Stimulated activated naive CD8-positive, alpha-beta T cell treated with anti-CD3 and anti-CD28 coated beads, Interleukin-15, amount 100 ng/mL, for 72 hours (primary cell): Measurements from ENCODE around the gene HIBADH.

Experiments used
- ATAC-seq: fragments of 150-1000 bp; cut with Tn5 transposase; 2 replicates; pipeline ENCODE4 v1.10.0; 2021; ENCODE audit warnings: mild to moderate bottlenecking, moderate library complexity
- DNase-seq, 2 donors: peaks; one replicate each; pipeline ENCODE4 v3.0.0; 2021 to 2022
- H3K27ac Mint-ChIP-seq, 2 donors: one replicate each; pipeline ENCODE4 v1.8.0; 2022; ENCODE audit warnings: mild to moderate bottlenecking in 2 of 2, mixed read lengths in 2 of 2, moderate library complexity in 2 of 2
- H3K27me3 Mint-ChIP-seq: one replicate; pipeline ENCODE4 v1.8.0; 2022; ENCODE audit warnings: mixed read lengths
- H3K4me1 Mint-ChIP-seq: one replicate; pipeline ENCODE4 v1.8.0; 2022; ENCODE audit warnings: mild to moderate bottlenecking, mixed read lengths
- H3K4me3 Mint-ChIP-seq, 2 donors: one replicate each; pipeline ENCODE4 v1.8.0; 2022; ENCODE audit warnings: mild to moderate bottlenecking in 2 of 2, mixed read lengths in 2 of 2, moderate library complexity in 1 of 2
- H3K9me3 Mint-ChIP-seq, 2 donors: one replicate each; pipeline ENCODE4 v1.8.0; 2022; ENCODE audit warnings: mixed read lengths in 2 of 2

HIBADH gene

GRCh38 chr7:27662490-27663205, at the start of gene HIBADH:
Gene HIBADH (minus strand): TSS chr7:27662883. CDS start chr7:27662788, 95 bp downstream.
- Mint-ChIP-seq H3K9me3 (no peaks in the 10 kb centered on the region), H3K27me3 (no peaks in the 10 kb centered on the region), H3K4me3 (peak within 1 kb of the TSS; percentile 81 to 85), H3K4me1 (peaks cover 5% of the 10 kb centered on the region), H3K27ac (peak within 1 kb of the TSS; percentile 88 to 89)
- peak; percentile 91 to 95 for DNase-seq
- ATAC-seq, result peak; percentile 99

DNA sequence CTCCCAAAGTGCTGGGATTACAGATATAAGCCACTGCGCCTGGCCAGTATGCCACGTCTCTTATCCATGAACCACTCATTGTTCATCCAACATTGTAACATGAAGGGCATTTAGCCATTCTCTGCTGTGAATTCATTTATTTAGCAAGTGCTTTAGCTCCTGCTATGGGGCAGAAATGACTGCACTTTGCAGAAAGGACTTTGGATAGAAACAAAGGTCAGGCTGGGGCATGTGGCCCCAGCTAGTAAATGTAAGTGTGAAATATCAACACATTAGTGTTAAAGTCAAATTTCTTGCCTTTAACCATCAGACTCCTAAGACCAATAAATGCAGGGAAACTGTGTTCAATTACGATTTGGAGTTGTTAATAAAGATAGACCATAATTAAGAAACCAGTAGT, 49.5 kb upstream of the HIBADH start:
- H3K27me3 Mint-ChIP-seq, result peaks cover 20% of the 10 kb centered on the region
- peaks cover 4 to 8% of the 10 kb centered on the region in 2 donors for H3K9me3 Mint-ChIP-seq
- no peak overlapping the region for H3K27ac Mint-ChIP-seq
- no peak overlapping the region for H3K4me3 Mint-ChIP-seq
- DNase-seq, result no peak
- ATAC-seq, result no peak
- peaks cover 5% of the 10 kb centered on the region for H3K4me1 Mint-ChIP-seq

GRCh38 chr7:27709137-27710075, 46.7 kb upstream of the HIBADH start:
- Mint-ChIP-seq H3K27ac (no peak overlapping the region), H3K4me3 (no peak overlapping the region), H3K4me1 (peaks cover 5% of the 10 kb centered on the region), H3K9me3 (peaks cover 4 to 8% of the 10 kb centered on the region in 2 donors), H3K27me3 (peaks cover 18% of the 10 kb centered on the region)
- ATAC-seq (peak; percentile 50), DNase-seq (no peak)

DNA sequence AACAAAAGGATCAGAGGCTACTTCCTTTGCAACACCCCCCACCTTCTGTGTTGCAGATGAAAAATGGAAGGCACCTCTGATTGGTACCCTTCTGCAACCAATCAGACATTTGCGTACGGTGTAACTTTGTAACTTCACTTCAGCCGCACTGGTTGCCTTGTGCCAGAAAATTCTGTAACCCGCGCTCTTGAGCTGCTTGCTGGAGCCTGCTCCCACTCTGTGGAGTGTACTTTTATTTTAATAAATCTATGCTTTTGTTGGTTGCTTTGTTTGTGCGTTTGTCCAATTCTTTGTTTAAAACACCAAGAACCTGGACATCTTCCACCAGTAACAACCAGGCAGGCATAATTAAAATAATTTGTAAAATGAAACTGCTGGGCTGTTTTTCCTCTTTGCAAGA, 45.8 kb upstream of the HIBADH start:
- no peak for DNase-seq
- H3K9me3 Mint-ChIP-seq, result peaks cover 4 to 7% of the 10 kb centered on the region in 2 donors
- H3K27ac Mint-ChIP-seq, result no peak overlapping the region
- no peak for ATAC-seq
- H3K27me3 Mint-ChIP-seq, result peaks cover 19% of the 10 kb centered on the region
- H3K4me3 Mint-ChIP-seq, result no peak overlapping the region
- peaks cover 5% of the 10 kb centered on the region for H3K4me1 Mint-ChIP-seq

GRCh38 chr7:27705200-27705594, 42.5 kb upstream of the HIBADH start:
- peaks cover 20% of the 10 kb centered on the region for H3K27me3 Mint-ChIP-seq
- H3K4me1 Mint-ChIP-seq, result peaks cover 5% of the 10 kb centered on the region
- no peak for ATAC-seq
- no peak for DNase-seq
- no peaks in the 10 kb centered on the region for H3K9me3 Mint-ChIP-seq
- no peak overlapping the region for H3K27ac Mint-ChIP-seq
- no peak overlapping the region for H3K4me3 Mint-ChIP-seq

DNA sequence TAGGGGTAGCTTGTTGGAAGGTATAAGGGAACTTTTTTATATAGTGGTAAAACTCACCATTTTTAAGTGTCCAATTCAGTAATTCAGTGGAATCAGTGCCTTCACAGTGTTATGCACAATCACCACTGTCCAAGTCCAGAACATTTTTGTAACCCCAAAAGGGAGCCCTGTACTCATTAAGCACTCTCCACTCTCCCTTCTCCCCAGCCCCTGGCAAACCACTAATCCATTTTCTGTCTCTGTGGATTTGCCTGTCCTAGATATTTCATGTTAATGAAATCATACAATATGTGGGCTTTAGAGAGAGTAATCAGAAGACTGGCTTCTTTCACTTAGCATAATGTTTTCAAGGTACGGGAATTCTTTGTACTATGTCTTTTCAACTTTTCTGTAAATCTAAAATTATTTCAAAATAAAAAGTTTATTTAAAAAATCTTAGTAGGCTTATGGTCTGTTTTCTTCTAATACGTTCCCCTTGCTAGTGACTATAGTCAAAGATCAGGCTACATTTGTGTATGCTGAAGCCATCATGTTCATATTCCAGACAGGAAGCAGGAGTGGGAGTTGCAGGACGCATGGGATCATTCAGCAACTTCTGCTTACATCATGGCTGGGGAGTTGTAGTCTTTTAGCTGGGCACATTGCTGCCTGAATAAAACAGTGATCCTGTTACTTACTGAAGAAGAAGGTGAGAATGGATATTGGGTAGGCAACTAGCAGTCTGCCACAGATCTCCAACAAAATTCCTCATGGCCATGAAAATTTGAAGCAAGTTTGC, 41.9 kb upstream of the HIBADH start:
- Mint-ChIP-seq H3K27me3 (peaks cover 20% of the 10 kb centered on the region), H3K4me1 (peaks cover 3% of the 10 kb centered on the region), H3K9me3 (no peaks in the 10 kb centered on the region), H3K27ac (no peak overlapping the region), H3K4me3 (no peak overlapping the region)
- DNase-seq, result no peak
- ATAC-seq, result no peak

- H3K9me3 Mint-ChIP-seq, result no peaks in the 10 kb centered on the region
- H3K27ac Mint-ChIP-seq, result no peak overlapping the region
- ATAC-seq (no peak), DNase-seq (no peak)
- H3K27me3 Mint-ChIP-seq, result peaks cover 20% of the 10 kb centered on the region
- peaks cover under 1% of the 10 kb centered on the region for H3K4me1 Mint-ChIP-seq
- H3K4me3 Mint-ChIP-seq, result no peak overlapping the region
Measured at GRCh38 chr7:27703181-27703580, 40.5 kb upstream of the HIBADH start.

DNA sequence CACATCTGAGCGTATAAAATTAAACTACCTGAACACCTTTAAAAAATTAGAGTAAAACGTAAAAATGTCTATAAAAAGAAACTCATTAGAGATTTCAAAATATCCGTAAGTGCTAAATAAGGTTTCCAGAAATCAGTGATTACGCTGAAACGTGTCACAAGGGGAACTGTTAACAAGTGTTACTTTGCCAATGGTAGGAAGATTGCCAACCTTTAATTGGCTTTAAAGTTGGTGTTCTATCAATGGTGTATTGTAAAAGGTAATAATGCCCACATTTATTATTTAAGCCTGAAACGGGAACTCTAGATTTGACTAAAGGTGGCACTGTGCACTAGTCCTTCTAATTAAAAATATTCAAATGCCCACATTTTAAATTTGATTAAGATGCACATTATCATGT, 37.8 kb upstream of the HIBADH start:
- H3K27ac Mint-ChIP-seq, result no peak overlapping the region
- H3K4me1 Mint-ChIP-seq, result peaks cover 6% of the 10 kb centered on the region
- ATAC-seq (no peak), DNase-seq (no peak)
- H3K27me3 Mint-ChIP-seq, result peaks cover 18% of the 10 kb centered on the region
- no peaks in the 10 kb centered on the region for H3K9me3 Mint-ChIP-seq
- H3K4me3 Mint-ChIP-seq, result no peak overlapping the region

- DNase-seq, result no peak
- no peak overlapping the region for H3K27ac Mint-ChIP-seq
- H3K9me3 Mint-ChIP-seq, result no peaks in the 10 kb centered on the region
- ATAC-seq, result no peak
- H3K4me3 Mint-ChIP-seq, result no peak overlapping the region
- peaks cover 11% of the 10 kb centered on the region for H3K27me3 Mint-ChIP-seq
- H3K4me1 Mint-ChIP-seq, result peaks cover 6% of the 10 kb centered on the region
Measured at GRCh38 chr7:27699751-27700150, 37.1 kb upstream of the HIBADH start.

DNA sequence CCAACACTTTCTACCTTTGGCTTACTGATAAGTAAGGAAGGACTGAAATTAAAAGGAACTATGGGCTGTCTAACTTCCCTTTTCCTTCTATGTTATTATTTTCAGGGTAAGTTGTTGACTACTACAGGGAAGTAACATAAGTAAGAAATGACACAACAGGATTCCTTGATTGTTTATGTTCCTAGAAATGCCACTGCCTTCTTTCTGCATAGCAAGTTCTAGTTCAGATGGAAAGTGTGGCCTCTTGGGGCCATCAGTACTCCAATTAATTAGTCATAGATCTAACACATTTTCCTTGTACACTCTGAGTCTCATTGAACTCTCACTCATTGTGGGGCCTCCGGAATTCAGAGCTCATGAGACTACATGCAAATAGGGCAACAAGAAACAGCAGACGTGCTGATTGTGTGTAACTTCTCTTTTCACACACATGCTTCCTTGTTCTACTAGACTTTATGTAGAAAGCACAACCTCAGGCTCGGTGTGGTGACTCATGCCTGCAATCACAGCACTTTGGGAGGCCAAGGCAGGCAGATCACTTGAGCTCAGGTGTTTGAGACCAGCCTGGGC, 35.3 kb upstream of the HIBADH start:
- peaks cover 6% of the 10 kb centered on the region for H3K4me1 Mint-ChIP-seq
- DNase-seq, result no peak
- H3K9me3 Mint-ChIP-seq, result no peaks in the 10 kb centered on the region
- no peak overlapping the region for H3K27ac Mint-ChIP-seq
- no peaks in the 10 kb centered on the region for H3K27me3 Mint-ChIP-seq
- no peak overlapping the region for H3K4me3 Mint-ChIP-seq
- ATAC-seq, result no peak

DNA sequence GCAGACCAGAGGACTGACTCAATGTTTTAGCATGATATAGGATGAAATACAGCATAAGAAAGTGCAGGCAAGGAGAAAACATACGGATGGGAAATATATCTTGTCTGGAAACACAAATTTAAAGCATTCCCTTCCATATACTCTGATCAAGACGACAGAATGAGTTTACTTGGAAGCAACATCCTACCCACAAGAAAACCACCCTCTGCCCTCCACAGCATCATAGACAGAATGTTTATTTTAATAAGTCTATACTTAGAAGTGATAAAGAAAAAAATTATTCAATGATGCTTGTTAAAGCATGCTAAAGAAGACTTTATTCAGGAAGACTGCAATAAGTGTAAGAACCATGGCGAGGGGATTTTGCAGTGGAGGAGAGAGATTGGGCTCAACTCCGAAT, 32.4 kb upstream of the HIBADH start:
- H3K4me1 Mint-ChIP-seq, result peaks cover 6% of the 10 kb centered on the region
- ATAC-seq, result no peak

GRCh38 chr7:27693794-27694193, 31.1 kb upstream of the HIBADH start:
- Mint-ChIP-seq H3K27ac (no peak overlapping the region), H3K4me1 (peaks cover 6% of the 10 kb centered on the region), H3K27me3 (peaks cover 7% of the 10 kb centered on the region), H3K9me3 (no peaks in the 10 kb centered on the region), H3K4me3 (no peak overlapping the region)
- DNase-seq (no peak), ATAC-seq (no peak)

More for the DNA sequence above, 32.4 kb upstream of the HIBADH start:
- H3K4me3 Mint-ChIP-seq, result no peak overlapping the region
- H3K9me3 Mint-ChIP-seq, result no peaks in the 10 kb centered on the region
- H3K27ac Mint-ChIP-seq, result no peak overlapping the region
- no peak for DNase-seq
- no peaks in the 10 kb centered on the region for H3K27me3 Mint-ChIP-seq

GRCh38 chr7:27690649-27691048, 28.0 kb upstream of the HIBADH start:
- H3K27me3 Mint-ChIP-seq, result peaks cover 16% of the 10 kb centered on the region
- H3K4me3 Mint-ChIP-seq, result no peak overlapping the region
- no peaks in the 10 kb centered on the region for H3K9me3 Mint-ChIP-seq
- ATAC-seq, result no peak
- H3K27ac Mint-ChIP-seq, result no peak overlapping the region
- no peaks in the 10 kb centered on the region for H3K4me1 Mint-ChIP-seq
- DNase-seq, result no peak

GRCh38 chr7:27689591-27690164, 27.0 kb upstream of the HIBADH start:
- DNase-seq (peak in 1 of 2 donors; percentile 15), ATAC-seq (peak; percentile 88)
- Mint-ChIP-seq H3K27ac (peak overlapping the region in 1 of 2 donors; percentile 63), H3K9me3 (no peaks in the 10 kb centered on the region), H3K27me3 (peaks cover 16% of the 10 kb centered on the region), H3K4me1 (no peaks in the 10 kb centered on the region), H3K4me3 (no peak overlapping the region)

DNA sequence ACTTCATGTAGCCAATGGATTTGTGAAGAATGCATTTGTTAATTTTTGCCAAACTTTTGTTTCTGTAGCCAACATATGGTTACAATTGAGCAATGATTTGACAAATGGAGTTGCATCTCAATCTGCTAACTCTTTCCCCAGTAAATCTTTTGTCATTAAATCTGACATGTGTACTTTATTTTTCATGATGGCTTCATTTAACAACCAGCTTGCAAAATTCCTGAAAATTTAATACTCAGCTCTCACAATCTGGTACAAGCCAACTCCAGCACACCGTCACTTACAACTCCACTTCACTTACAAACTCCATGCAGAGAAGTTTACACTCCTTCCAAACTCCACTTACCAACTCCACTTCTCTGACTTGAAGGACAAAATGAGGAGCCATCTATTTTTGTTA, 26.5 kb upstream of the HIBADH start:
- DNase-seq, result no peak
- H3K27ac Mint-ChIP-seq, result peak overlapping the region in 1 of 2 donors; percentile 63
- ATAC-seq, result no peak
- peaks cover 16% of the 10 kb centered on the region for H3K27me3 Mint-ChIP-seq
- H3K4me1 Mint-ChIP-seq, result no peaks in the 10 kb centered on the region
- H3K9me3 Mint-ChIP-seq, result no peaks in the 10 kb centered on the region
- no peak overlapping the region for H3K4me3 Mint-ChIP-seq
